ENCODE results near the gene GPR35.
"Not testable (repeated sequence)": the region's sequence is repeated elsewhere in the genome, so short reads cannot be mapped to it uniquely, and the experiment has no call there.

The GPR35 gene

DNA sequence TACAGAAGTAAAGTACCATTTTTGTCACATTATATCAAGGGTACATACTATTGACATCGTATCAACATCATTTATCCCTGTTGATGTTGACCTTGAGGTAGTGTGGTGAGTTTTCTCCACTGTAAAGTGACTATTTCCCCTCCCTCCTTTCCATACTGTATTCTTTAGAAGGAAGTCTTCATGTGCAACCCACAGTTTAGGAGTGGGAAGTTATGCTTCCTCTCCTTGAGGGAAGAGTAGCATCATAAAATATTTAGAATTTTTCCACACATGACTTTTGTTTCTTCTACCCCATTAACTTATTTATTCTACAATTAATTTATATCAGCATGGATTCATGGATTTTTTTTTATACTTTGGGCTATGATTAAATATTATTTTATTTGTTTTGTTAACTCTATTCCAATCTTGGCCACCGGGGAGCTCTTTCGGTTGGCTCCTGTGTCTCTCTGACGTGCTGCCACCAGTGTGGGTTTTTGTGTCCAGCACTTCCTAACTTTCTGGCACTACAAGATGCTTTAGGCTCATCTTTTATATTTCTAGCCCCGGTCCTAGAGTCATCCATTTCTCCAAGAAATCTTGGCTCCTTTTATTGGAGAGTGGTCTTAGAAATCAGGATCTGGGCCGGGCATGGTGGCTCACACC lies 38.4 kb downstream of the GPR35 start:
- DNase-seq = no peak

DNA sequence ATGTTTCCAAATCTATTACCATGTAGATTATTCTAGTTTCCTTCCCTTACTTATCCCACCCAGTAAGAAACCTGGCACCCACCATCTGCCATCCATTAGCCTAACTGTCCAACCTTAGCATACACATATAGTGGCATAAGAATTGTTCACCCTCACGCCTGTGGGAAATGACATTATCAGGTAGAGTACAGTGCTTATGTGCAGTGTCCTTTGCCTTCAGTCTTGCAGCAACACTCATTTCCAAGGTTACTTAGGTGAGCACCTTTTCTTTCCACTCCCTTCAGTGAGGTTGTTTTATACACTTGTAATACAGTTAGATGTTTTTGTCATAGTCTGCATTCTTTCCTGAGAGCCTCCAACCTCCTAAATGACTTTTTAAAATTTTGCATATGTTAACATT lies 39.3 kb downstream of the GPR35 start:
- DNase-seq = no peak

DNA sequence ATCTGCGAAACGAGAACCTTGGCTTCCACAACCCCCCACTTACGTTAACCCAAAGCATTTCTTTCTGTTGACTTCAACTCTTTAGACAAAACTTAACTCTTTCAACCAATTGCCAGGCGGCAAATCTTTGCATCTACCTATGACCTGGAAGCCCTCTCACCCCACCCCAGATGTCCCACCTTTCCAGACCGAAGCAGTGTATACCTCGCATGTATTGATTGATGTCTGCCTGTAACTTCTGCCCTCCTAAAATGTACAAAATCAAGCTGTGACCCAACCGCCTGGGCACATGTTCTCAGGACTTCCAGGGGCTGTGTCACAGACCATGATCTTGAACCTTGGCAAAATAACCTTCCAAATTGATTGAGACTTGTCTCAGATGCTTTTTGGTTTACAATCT lies 45.1 kb downstream of the GPR35 start:
- no peak for DNase-seq

DNA sequence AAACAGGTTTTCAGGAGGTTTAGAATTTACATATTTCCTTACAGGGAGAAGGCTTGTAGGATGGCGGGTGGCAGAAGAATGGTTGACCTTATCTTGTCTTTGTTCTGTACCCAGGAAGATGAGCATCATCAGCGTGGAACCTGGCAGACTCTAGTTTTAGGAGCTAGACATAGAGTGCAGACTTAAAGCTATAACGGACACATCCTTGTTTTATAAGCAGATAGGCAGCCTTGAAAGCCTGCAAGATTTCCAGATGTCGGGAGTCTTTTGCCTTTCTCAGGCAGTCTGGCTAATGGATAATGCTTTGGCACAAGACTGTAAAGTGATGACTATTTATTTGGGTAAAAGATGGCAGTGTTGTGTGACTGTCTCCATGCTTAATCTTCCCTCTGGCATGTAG lies 45.7 kb downstream of the GPR35 start:
- no peak for DNase-seq

DNA sequence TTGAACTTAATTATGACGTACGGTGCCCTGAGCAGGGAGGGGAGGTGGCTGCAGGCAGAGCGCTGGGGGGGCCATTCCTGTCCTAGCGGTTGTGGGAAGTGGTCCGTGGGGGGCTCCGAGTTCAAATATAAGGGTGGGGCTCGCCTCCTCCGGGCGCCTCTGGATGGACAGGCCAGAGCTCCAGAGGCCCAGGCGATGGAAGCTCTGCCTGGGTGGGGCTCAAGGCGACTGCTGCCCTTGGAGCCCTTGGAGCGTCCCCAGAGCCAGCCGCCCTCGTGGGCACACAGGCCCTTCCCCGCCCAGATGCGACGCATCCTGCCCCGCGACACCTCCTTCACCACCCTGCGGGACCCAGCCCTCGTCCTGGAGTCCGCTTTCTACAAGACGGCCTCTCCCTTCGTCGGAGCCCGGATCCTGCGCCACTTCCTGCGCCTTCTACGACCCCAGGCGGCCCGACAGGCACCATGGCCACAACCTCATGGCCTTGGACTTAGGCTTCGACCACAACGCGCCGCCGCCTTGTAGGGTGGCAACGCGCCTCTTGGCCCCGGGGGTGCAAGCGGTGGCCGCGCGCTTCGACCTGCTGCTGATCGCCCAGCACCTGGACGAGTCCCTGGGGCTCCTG lies 46.9 kb downstream of the GPR35 start:
- no peak for DNase-seq

DNA sequence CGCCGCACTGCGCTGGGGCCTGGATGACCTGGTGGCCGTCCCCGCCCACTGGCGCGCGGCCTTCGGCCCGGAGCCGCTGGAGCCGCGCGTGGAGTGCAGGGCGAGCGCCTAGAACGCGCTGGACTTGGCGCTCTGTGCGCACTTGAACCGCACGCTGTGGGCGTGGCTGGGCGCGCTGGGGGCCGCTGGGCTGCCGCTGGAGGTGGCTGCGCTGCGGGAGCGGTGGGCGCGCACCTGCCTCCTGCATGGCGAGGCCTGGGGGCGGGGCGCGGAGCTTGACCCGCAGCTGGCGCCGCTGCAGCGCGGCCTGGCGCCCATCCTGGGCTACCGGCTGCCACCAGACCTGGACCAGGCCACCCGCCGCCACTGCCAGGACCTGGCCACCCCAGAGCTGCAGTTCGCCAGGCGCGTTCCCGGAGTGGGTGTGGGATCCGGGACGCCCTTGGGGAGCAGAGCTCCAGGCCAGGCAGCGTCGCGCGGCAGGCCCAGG lies 47.5 kb downstream of the GPR35 start:
- no peak for DNase-seq

DNA sequence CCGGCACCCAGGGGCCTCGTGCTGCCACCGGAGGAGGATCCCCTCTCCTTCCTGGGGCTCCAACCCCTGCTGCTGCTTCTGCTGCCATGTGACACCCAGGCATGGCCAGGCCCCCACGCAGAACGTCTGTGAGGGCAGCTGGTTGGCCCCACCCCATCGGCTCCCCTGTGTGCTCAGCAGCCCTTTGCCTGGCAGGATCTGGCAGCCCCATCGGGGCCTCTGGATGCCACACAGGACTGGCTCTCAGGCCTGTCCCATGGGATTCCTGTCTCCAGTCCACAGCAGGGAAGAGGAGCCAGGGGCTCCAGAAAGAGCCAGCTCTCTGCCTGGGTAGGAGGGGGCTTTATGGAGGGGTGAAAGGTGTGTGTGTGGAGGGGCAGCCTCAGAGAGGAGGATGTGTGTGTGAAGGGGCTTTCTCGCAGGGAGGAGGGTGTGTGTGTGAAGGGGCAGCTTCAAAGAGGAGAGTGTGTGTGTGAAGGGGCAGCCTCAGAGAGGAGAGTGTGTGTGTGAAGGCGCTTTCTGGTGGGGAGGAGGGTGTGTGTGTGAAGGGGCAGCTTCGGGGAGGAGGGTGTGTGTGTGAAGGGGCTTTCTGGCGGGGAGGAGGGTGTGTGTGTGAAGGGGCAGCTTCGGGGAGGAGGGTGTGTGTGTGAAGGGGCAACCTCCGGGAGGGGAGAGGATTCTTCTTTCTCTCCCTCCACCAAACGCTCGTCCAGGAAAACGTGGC lies 49.3 kb downstream of the GPR35 start:
- DNase-seq = not testable (repeated sequence)

DNA sequence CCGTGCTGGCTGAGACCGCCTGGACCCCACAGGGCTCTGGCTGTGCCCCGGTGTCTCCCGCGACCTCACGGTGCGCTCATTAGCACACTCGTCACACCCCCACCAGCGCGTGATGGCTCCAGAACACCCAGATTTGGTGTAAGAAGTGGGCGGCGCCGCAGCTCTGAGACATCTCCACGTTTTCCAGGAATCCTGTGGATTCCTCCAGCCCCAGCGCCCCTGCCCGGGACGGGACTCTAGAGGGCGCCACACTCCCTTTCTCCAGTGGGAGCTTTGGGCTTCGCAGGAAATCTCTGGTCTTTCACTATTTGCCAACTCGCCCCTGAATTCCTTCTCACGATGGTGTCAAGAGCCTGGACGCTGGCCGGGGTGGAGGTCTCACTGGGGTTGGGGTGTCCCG lies 50.1 kb downstream of the GPR35 start:
- not testable (repeated sequence) for DNase-seq

DNA sequence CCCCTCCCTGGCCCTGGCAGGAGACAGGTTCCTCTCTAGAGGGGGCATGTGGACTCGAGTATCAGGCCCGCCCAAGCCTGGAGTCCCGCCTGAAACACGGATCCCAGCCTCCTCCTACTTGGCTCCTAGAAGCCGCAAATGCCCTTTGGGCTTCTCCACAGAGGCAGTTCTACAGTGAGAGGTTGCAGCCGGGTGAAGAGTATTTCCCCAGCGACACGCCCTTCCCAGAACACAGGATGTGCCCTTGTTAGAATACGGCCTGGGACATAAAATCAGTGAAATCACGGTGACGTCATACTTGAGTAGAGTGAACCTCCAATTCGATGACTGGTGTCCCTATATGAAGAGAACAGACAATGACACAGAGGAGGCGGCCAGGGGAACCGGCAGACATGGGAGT lies 52.8 kb downstream of the GPR35 start:
- DNase-seq = not testable (repeated sequence)

DNA sequence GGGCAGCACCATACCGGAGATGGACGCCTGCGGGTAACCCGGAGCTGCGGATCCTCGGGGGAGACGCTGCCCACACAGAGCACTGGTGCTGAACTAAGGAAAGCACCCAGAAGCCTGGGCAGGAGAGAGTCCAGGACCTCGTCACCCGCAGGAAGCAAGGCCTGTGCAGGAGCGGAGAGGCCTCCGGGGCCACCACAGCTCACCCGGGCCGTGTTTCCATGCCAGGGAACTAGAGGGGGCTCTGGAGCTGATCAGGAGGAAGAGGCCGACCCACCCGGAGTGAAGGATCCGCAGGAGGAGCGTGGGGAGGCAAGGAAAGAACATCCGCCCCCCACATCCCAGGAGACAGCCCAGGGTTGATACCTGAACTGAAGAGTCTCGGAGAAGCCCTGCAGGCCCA lies 53.6 kb downstream of the GPR35 start:
- DNase-seq = not testable (repeated sequence)

DNA sequence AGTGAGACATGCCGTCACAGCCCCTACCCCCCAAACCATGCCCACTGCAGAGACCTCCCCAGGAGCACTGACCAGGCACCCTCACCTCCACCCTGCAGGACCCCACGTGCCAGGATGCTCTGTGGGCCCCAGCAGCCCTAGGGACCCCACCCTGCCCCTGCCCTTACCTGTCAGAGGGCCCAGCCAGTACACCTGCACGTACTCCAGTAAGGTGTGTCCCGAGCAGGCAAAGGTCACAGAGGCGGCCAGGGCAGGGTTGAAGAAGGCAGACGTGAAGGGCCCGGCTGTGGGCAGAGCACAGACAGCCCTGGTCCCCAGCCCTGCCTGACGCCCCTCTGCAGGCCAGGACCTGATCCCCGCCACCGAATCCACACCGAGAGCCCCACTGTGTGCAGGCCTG lies 54.9 kb downstream of the GPR35 start:
- not testable (repeated sequence) for DNase-seq
